Fibroblast of peridontal ligament (primary cell): ENCODE results near the gene TBC1D5.

Experiments
- DNase-seq: peaks from one replicate; pipeline ENCODE4 v3.0.0-alpha.2; 2010; ENCODE audit errors: extremely low read depth

TBC1D5 gene

GRCh38 chr3:17181413-17181907 is 561.0 kb downstream of the TBC1D5 start:
- no peak for DNase-seq

- DNase-seq: no peak
Measured at GRCh38 chr3:17179381-17180205, 562.8 kb downstream of the TBC1D5 start.

- no peak for DNase-seq
Measured at GRCh38 chr3:17176757-17177156, 565.7 kb downstream of the TBC1D5 start.

- DNase-seq: peak; percentile 92
Measured at GRCh38 chr3:17175187-17175807, 567.1 kb downstream of the TBC1D5 start.

- no peak for DNase-seq
Measured at GRCh38 chr3:17166369-17166768, 576.1 kb downstream of the TBC1D5 start.

GRCh38 chr3:17162116-17162515 is 580.3 kb downstream of the TBC1D5 start:
- no peak for DNase-seq

- DNase-seq: no peak
Measured at GRCh38 chr3:17160597-17160996, 581.8 kb downstream of the TBC1D5 start.

- DNase-seq: no peak
Measured at GRCh38 chr3:17158941-17159682, 583.3 kb downstream of the TBC1D5 start.

- DNase-seq: peak; percentile 16
Measured at GRCh38 chr3:17157713-17158112, 584.7 kb downstream of the TBC1D5 start.

GRCh38 chr3:17156864-17157263 is 585.6 kb downstream of the TBC1D5 start:
- DNase-seq: no peak

- no peak for DNase-seq
Measured at GRCh38 chr3:17155951-17156350, 586.5 kb downstream of the TBC1D5 start.

GRCh38 chr3:17154941-17155340 is 587.5 kb downstream of the TBC1D5 start:
- DNase-seq: no peak

GRCh38 chr3:17154221-17154620 is 588.2 kb downstream of the TBC1D5 start:
- DNase-seq: no peak

GRCh38 chr3:17153209-17153608 is 589.2 kb downstream of the TBC1D5 start:
- DNase-seq: no peak

- no peak for DNase-seq
Measured at GRCh38 chr3:17151598-17152373, 590.6 kb downstream of the TBC1D5 start.

- DNase-seq: no peak
Measured at GRCh38 chr3:17149076-17149475, 593.4 kb downstream of the TBC1D5 start.

- no peak for DNase-seq
Measured at GRCh38 chr3:17144665-17144993, 597.8 kb downstream of the TBC1D5 start.

GRCh38 chr3:17143893-17144664 is 598.4 kb downstream of the TBC1D5 start:
- DNase-seq: no peak

- DNase-seq: no peak
Measured at GRCh38 chr3:17142516-17142915, 599.9 kb downstream of the TBC1D5 start.

- DNase-seq: no peak
Measured at GRCh38 chr3:17141699-17142098, 600.7 kb downstream of the TBC1D5 start.
